ENCODE results near the gene NINJ2. TPM values are rescaled to one million over a fixed set of nuclear protein-coding genes. Genes with fewer than 3 reads are reported as not detected.

Gene NINJ2
- polyA plus RNA-seq, 2 donors = 3.3 to 10.9 TPM

Other genes starting within 250 kb of the NINJ2 start
- 1 to 10 TPM; 8.1 to 8.9 TPM for gene B4GALNT3, start 203.5 kb downstream of the NINJ2 start, polyA plus RNA-seq
- gene WNK1, start 89.1 kb upstream of the NINJ2 start, polyA plus RNA-seq = 10 to 100 TPM; 66.0 to 72.3 TPM

All from esophagus (tissue), 2 donors.